Body of pancreas (tissue), 4 donors: ENCODE data around the gene SLX9. TPM values are rescaled to one million over a fixed set of nuclear protein-coding genes. Genes with fewer than 3 reads are reported as not detected.

Source experiments
- ATAC-seq: fragments of 150-250 bp; one replicate; pipeline ENCODE4 v1.9.1; 2016
- DNase-seq, 4 donors: peaks; one replicate each; pipeline ENCODE4 v3.0.0-alpha.2; 2019
- H3K27ac ChIP-seq, 4 donors: fragments of 200-600 bp; sonication (generic); 1 replicate in 3 of 4; 2 replicates in 1 of 4; pipeline versions ENCODE4 v1.5.1 to v1.6.1; 2016 to 2019; ENCODE audit warnings: mild to moderate bottlenecking in 1 of 4, mixed read lengths in 1 of 4, moderate library complexity in 1 of 4
- H3K27me3 ChIP-seq, 2 donors: fragments of 200-600 bp; sonication (generic); one replicate each; pipeline ENCODE4 v1.6.0; 2016; ENCODE audit warnings: mild to moderate bottlenecking in 1 of 2
- H3K36me3 ChIP-seq, 2 donors: fragments of 200-600 bp; sonication (generic); replicated peaks in 1 of 2; 2 replicates each; pipeline ENCODE4 v1.5.1; 2016; ENCODE audit warnings: low read depth in 2 of 2; ENCODE audit not compliant: insufficient read depth in 1 of 2
- H3K4me1 ChIP-seq: fragments of 200-600 bp; sonication (generic); one replicate; pipeline ENCODE4 v1.6.0; 2016
- H3K4me3 ChIP-seq, 2 donors: fragments of 200-600 bp; sonication (generic); 1 replicate in 1 of 2; 2 replicates in 1 of 2; pipeline ENCODE4 v1.5.1; 2016 to 2019
- H3K9me3 ChIP-seq, 3 donors: fragments of 200-600 bp; sonication (generic); 1 replicate in 2 of 3; 2 replicates in 1 of 3; pipeline ENCODE4 v1.5.1; 2016
- CTCF ChIP-seq, 7 experiments: fragments of 450-650 bp in 4 of 7; fragments of 200-600 bp in 3 of 7; sonication (generic) in 3 of 7; IDR thresholded peaks; one replicate each; pipeline ENCODE4 v1.5.1; 2016 to 2019; ENCODE audit warnings: antibody characterized with exemption in 7 of 7
- POLR2A ChIP-seq, 3 donors: fragments of 450-650 bp; IDR thresholded peaks; one replicate each; pipeline ENCODE4 v1.6.1; 2016; ENCODE audit warnings: antibody characterized with exemption in 3 of 3, mild to moderate bottlenecking in 2 of 3
- WGBS, 2 donors: methylation state at CpG; one replicate each; pipeline ENCODE4 v1.1.5; 2017; 5-methylcytosine and 5-hydroxymethylcytosine counted together
- intact Hi-C: fragments of 100-400 bp; cut with DNase I; formaldehyde crosslinking; loops from one replicate; pipeline ENCODE4 v1.15.1; 2023
- total RNA-seq, 2 donors: library from RNA; depleted of rRNA; stranded (reverse); fragments of >200 nt; gene quantifications; one replicate each; pipeline ENCODE4 v1.1.0, GENCODE V29; 2016

Gene SLX9
- total RNA-seq, 2 donors from 2014 or later = 5.6 to 9.3 TPM

- Histone ChIP-seq H3K4me3 (no peak overlapping the region), H3K36me3 (no peaks in the 10 kb centered on the region), H3K27me3 (peaks cover 0 to 5% of the 10 kb centered on the region in 2 donors), H3K9me3 (no peaks in the 10 kb centered on the region), H3K27ac (no peak overlapping the region), H3K4me1 (peaks cover 11% of the 10 kb centered on the region)
- intact Hi-C loops = no loop called here
- no peak for ATAC-seq
- 48 to 60% methylated on average over 17 to 19 of the region's 19 CpGs for WGBS, 2 donors
- peak in 2 of 4 donors; percentile 2 to 9 for DNase-seq
- TF ChIP-seq POLR2A (IDR thresholded peaks at IDR 0.05) = no peak
- TF ChIP-seq CTCF (IDR thresholded peaks at IDR 0.05) = no peak
Measured at GRCh38 chr21:45013260-45013841, 73.5 kb downstream of the SLX9 start.

GRCh38 chr21:45014747-45015468 is 75.1 kb downstream of the SLX9 start:
- no peak for ATAC-seq
- Histone ChIP-seq H3K27me3 (peaks cover 0 to 10% of the 10 kb centered on the region in 2 donors), H3K9me3 (no peaks in the 10 kb centered on the region), H3K27ac (no peak overlapping the region), H3K4me3 (no peak overlapping the region), H3K4me1 (peaks cover 18% of the 10 kb centered on the region), H3K36me3 (no peaks in the 10 kb centered on the region)
- intact Hi-C loops = no loop called here
- peak in 2 of 4 donors; percentile 1 to 7 for DNase-seq
- TF ChIP-seq CTCF (IDR thresholded peaks at IDR 0.05) = no peak
- TF ChIP-seq POLR2A (IDR thresholded peaks at IDR 0.05) = no peak
- WGBS, 2 donors = 59 to 75% methylated on average over 11 to 14 of the region's 14 CpGs

- peaks cover 18% of the 10 kb centered on the region for H3K4me1 ChIP-seq
- intact Hi-C loops = no loop called here
- TF ChIP-seq POLR2A (IDR thresholded peaks at IDR 0.05) (no peak), CTCF (IDR thresholded peaks at IDR 0.05) (no peak)
- H3K36me3 ChIP-seq = no peaks in the 10 kb centered on the region
- ATAC-seq (no peak), DNase-seq (peak in 2 of 4 donors; percentile 2 to 3)
- H3K27ac ChIP-seq = no peak overlapping the region
- 65 to 69% methylated on average over 11 of the region's 11 CpGs for WGBS, 2 donors
- H3K9me3 ChIP-seq = no peaks in the 10 kb centered on the region
- H3K27me3 ChIP-seq = peaks cover 0 to 10% of the 10 kb centered on the region in 2 donors
- no peak overlapping the region for H3K4me3 ChIP-seq
Measured at GRCh38 chr21:45015469-45015860, 75.6 kb downstream of the SLX9 start.

- peaks cover 0 to 10% of the 10 kb centered on the region in 2 donors for H3K27me3 ChIP-seq
- peaks cover 18% of the 10 kb centered on the region for H3K4me1 ChIP-seq
- TF ChIP-seq CTCF (IDR thresholded peaks at IDR 0.05) = no peak
- no peak for TF ChIP-seq POLR2A (IDR thresholded peaks at IDR 0.05)
- intact Hi-C loops = no loop called here
- no peak overlapping the region for H3K4me3 ChIP-seq
- H3K9me3 ChIP-seq = no peaks in the 10 kb centered on the region
- WGBS, 2 donors = 40 to 46% methylated on average over 6 to 7 of the region's 7 CpGs
- H3K27ac ChIP-seq = no peak overlapping the region
- ATAC-seq (no peak), DNase-seq (peak in 1 of 4 donors; percentile 2)
- H3K36me3 ChIP-seq = no peaks in the 10 kb centered on the region
Measured at GRCh38 chr21:45016031-45016405, 76.2 kb downstream of the SLX9 start.
